NCI-H2107 treated with DMSO at 0.1 percent for 48 hours (cell line): ENCODE results near the gene GLS.
"Not testable (repeated sequence)": the region's sequence is repeated elsewhere in the genome, so short reads cannot be mapped to it uniquely, and the experiment has no call there.

Experiments
- DNase-seq: peaks from one replicate; lab custom pipeline; 2025; ENCODE audit not compliant: unreplicated experiment; lab: John Stamatoyannopoulos, UW

The GLS gene

DNA sequence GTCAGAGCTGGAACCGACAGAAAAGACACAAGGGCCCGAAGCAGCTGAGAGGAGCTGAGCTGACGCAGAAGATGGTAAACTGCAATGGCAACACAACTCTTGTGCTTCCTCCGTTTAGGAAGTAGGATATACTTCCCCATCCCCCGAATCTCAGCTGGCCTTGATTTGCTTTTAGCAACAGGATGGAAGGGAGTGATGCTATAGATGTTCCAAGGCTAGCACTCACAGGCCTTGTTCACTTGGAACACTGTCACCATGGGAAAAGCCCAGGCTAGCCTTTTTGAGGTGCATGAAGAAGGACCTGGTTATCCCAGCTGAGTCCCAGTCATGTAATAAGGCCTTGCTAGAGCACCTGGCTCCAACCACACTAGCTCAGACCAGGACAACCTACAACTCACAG lies 107.3 kb downstream of the GLS start:
- DNase-seq = no peak

DNA sequence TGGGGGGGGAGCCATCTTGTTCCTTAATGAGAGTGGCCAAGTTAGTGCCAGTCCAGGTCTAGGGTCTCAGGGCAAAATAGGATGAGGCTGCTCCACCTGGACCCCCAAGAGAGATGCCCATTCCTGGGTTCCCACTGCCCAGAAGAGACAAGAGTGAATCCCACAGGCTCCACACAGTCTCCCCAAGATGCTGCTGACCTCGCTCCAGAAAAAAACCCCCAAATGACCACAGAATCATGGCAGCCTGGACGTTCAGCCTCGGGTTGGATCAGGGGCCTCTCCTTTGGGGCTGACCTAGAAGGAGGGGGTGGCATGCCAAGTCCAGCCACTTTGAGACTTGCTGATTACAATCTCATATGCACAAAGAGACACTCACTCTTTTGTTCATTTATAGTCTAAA lies 108.3 kb downstream of the GLS start:
- no peak for DNase-seq

GRCh38 chr2:190990132-190990531 lies 109.5 kb downstream of the GLS start:
- DNase-seq = peak; percentile 12

DNA sequence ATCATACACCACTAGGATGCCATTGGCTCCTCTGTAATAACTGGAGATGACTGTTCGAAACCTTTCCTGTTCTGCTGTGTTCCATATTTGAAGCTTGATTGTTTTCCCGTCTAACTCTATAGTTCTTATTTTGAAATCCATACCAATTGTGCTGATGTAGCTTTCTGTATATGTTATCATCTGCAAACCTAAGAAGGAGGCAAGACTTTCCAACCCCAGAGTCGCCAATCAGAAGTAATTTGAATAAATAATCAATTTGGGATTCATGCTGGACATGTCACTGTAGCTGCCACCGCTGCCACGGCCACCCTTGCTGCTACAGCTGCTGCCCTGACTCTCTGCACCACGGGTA lies 112.6 kb downstream of the GLS start:
- DNase-seq = no peak

DNA sequence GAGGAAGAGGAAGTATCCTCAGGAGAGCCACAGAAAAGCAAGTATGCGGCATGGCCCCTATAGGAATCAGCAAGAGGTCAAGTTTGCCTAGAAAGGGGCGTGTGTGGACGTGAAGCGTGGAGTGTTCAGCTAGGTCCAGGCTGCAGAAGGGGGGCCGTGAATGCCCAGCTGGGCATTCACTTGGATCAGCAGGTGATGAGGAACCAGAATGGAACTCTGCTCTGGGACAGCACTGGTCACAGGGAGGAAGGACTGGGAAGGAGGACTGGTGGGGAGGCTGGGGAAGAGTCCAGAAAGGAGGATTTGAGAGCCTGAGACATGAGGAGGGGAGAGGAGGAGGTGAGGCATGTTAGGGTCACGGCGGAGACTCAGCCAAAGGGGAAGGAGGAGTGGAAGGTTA lies 113.5 kb downstream of the GLS start:
- no peak for DNase-seq

DNA sequence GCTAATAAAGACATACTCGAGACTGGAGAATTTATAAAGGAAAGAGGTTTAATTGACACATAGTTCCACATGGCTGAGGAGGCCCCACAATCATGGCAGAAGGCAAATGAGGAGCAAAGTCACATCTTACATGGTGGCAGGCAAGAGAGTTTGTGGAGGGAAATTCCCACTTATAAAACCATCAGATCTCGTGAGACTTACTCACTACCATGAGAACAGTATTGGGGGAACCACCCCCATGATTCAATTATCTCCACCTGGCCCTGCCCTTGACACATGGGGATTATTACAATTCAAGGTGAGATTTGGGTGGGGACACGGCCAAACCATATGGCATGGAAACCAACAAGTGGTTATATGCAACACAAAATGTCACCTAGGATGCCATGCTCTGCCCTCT lies 114.7 kb downstream of the GLS start:
- DNase-seq = not testable (repeated sequence)

- DNase-seq = no peak
Observed at GRCh38 chr2:190996338-190996946, 115.8 kb downstream of the GLS start.

DNA sequence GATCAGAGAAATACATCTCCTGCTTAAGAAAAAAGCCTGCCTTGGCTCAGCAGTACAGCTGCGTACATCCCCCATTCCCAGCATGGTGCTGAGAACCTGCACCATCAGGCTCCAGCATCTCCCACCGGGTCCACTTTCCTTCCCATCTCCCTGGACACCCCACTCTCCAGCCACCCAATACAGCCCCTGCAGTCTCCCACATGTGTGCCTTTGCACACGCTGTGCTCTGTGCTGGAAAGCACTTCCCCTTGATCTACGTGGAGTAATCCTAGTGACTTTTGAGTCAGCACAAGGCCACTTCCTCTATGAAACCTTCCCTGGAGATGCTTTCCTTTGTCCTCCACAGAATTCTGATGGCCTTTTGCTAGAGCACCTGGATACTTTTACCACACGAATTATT lies 116.3 kb downstream of the GLS start:
- DNase-seq = no peak

DNA sequence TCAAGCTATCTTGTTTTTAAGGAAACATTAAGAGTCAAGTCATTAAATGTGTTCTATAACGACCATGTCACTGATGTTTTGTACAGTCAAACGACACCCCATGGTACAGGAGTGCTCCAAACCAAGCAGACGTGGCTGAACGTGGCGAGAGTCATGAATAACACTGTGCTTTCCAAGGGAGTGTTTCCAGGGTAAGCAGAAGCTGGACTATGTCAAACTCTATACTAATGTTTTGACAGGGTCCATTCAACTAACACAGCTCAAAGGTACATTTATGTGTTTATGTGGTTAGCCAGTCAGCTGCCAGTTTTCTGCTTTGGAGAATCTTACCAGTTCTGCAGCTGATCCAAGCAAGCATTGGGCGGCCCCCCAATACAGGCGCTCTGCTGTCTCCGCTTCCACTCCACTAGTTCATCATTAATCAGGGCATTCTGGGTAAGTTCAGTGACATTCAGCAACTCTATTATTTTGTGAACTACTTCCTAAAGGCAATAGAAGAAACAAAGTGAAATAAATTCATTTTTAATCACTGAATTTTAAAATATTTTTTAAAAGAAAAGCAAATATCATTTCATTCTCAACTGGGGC lies 117.0 kb downstream of the GLS start:
- DNase-seq = no peak

- DNase-seq = no peak
Observed at GRCh38 chr2:190999058-190999457, 118.4 kb downstream of the GLS start.

DNA sequence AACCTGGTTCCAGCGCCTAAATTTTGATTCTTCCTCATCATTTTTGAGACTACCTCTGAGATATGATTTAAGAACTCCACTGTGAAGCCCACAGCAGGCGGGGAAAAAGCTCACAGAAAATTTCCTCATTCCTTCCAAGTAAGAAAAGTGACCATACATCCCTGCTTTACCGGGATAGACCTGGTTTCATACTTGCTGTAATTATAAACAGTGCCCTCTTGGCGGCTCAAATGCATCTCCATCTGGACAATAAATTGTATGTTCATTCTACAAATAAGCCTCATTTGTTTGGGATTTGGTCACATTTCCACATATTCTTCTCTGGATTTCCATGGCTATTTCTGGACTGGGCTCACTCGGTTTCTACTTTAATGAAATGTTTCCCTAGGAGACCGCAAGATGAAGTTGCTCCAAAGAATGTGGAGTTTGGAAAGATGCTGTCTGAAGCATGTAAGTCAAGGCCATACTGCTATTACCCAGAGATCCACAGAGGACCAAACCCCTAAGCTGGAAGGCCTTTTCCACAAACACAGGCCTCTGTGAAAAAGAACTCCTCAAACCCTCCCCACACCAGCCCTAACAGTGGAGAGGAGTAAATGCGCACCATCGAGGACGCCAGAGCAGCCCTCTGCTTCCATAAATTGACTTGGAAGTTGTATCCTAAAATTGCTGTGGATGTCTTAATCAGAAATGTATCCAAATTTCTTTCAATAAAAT lies 119.5 kb downstream of the GLS start:
- no peak for DNase-seq

DNA sequence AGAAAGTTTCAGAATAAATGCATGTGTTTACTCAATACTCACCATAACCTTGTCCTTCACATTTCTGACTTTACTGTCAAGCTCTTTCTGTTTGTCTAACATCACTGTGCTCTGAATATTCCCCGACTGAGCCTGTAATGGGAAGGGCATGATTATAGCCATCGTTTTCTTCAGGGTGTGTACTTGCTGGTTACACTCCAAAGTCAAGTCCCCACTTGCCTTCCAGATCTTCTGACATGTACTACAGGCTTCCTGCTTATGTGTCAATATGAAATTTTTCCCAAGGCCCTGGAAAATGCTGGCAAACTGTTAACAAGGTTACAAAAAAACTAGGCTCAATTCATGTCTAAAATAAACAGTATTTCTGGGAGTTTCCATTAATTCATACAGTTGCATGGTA lies 120.4 kb downstream of the GLS start:
- DNase-seq = no peak

DNA sequence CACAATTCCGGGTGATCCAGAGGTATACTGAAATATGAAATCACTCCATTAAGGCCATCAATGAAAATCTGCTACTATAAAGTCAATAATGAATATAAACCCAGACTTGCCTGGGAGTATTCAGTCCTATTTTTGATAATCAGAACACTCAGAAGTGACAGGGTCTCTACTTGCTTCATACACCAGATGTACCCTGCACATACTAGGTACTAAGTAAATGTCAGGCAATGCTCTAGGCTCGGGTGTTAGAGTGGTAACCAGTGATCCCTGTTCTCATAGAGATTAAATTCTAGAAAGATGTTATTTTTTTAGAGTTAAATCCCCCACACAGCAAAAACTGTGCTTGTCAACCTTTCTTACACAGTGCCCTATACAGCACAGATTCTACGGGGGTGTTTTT lies 121.0 kb downstream of the GLS start:
- DNase-seq = no peak

DNA sequence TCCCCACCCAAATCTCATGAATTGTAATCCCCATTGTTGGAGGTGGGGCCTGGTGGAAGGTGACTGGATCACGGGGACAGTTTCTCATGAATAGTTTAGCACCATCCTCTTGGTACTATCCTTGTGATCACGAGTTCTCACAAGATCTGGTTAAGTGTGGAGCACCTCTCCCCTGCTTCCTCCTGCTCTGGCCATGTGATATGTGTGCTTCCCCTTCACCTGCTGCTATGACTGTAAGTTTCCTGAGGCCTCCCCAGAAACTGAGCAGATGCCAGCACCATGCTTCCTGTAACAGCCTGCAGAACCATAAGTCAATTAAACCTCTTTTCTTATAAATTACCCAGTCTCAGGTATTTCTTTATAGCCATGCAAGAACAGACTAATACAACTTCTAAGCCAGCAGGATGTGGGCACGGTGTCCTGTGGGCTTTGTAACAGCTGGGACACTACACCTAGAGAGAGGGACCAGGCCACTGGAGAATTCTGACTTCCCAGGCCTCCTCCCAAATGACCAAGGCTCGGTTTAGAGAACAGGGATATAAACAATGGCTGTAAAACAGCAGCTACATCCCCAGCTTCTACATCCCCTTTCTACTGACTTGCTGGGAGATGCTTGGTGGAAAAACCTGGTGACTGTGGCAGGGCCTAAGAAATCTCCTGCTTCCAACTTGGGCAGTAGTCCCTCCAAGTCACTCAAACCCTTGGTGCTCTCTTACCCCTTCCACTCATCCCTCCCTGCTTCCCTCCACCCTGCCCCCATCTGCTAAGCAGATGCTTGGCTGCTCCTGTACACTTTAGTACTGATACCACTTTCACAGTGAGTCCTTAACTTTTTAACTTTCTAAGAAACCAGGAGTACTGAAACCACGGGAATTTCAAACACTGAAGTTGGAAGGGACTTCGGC lies 123.0 kb downstream of the GLS start:
- DNase-seq = no peak

DNA sequence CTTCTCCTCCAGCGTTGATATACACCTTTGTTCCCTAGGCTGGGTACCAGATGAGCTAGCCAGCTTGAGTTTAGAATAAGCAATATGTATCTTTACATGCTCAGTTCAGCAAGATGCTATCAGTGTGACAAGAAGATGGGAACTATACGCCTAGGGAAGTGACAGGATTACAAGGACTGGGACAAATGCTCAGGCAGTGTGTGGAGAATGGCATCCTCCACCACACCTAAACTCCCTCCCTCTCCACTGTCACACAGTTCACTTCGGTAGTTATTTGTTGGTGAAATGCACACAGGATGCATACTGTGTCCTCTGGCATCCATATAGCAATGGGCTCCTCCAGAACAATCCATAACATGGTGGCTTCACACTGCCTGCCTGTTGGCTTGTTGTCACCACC lies 125.7 kb downstream of the GLS start:
- DNase-seq = no peak

DNA sequence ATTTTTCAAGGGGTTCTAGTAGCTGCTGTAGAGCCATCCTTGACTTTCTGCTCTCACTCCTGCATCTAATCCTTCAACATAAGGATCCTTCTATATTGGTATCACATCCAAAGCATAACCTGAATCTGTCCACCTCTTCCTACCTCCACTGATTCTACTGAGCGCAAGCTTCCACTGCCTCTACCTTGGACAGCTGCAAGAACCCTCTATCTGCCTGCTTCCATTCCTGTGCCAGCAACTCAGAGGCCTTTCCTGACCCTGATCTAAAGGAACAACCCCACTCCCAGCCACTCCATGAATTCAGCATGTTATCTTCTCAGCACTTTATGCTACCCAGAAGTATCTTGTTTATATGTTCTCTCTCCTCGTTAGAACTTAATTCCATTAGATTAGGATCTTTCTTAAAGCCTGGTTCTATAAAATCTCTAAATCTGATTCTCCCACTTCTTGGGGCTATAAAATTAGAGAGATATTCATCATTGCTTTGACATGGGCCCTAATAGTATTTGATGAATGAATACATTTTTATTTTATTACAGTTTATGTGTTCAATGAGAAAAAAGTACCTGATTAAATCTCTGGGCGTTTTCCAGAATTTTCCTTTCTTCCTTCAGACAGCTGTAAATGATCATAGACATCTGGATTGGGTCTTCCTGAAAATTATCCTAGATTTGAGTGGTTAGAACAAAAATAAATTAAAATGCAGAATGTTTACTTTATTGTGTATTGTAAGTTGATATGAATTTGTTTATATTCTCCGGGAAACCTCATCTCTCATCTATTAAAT lies 126.6 kb downstream of the GLS start:
- DNase-seq = no peak

DNA sequence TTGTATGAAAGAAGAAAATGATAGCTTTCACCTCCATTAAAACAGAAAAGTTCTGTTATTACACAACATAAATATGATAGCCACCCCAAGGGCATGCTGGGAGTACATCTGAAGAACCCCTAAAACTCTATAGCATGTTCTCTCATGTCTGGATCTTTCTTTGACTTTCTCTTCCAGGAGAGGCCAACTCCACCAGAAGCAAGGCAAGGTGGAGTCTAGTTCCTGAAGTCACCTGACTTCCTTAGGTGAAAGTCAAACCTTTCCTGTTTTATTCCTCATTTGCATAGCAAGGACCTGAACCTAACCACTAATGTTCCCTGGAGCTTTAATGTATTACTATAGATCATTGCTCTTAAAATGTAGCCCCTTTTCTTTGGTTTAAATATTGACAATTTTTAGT lies 127.7 kb downstream of the GLS start:
- DNase-seq = no peak

GRCh38 chr2:191009541-191010374 lies 129.1 kb downstream of the GLS start:
- no peak for DNase-seq

DNA sequence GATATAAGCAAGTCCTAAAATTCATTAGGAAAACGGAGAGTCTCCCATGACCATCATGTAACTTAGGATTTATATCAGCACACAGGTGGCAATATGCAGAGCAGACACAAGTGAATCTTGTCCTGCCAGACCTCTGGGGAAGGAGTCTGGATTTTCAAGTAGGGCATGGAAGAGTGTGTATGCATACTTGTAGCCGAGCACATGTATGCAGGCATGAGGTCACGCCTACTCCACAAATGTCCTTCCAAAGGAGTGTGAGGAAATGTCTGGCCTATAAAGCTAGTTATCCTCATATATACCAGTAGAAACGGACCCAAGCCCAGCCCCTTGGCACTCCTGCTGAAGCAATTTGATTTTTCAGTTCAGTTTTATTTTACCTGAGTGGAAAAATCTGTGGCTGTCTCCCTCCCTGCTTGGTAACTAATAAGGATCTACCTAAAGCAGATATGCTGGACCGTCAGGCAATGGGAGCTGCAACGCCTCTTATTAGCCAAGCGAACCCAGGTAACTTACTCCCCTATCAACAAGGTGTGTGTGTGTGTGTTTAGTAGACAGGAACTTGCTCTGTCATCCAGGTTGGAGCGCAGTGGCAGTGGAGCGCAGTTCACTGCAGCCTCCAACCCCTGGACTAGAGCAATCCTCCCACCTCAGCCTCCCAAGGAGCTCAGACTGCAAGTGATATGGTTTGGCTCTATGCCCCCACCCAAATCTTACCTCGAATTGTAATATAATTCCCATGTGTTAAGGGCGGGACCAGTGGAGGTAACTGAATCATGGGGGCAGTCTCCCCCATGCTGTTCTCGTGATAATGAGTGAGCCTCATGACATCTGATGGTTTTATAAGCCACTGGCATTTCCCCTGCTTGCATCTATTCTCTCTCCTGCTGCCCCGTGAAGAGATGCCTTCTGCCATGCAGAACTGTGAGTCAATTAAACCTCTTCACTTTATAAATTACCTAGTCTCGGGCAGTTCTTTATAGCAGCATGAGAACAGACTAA lies 130.6 kb downstream of the GLS start:
- no peak for DNase-seq
